Measurements from ENCODE around the gene MRFAP1. TPM values are rescaled to one million over a fixed set of nuclear protein-coding genes. Genes with fewer than 3 reads are reported as not detected.

Gene MRFAP1
- total RNA-seq, 1 donor from 2014 or later = 93.8 TPM

GRCh38 chr4:6594341-6594740, 46.1 kb upstream of the MRFAP1 start:
- no peak overlapping the region for H3K4me3 Mint-ChIP-seq
- intact Hi-C loops (cut with micrococcal nuclease) = no loop called here
- H3K27ac Mint-ChIP-seq = no peak overlapping the region
- CTCF ChIA-PET = no interaction called here
- DNase-seq (no peak), ATAC-seq (ENCODE audit: low read depth) (no peak)
- no peak for TF ChIP-seq CTCF (IDR thresholded peaks at IDR 0.05)
- H3K4me1 Mint-ChIP-seq = peaks cover 16% of the 10 kb centered on the region
- POLR2A ChIA-PET = no interaction called here
- no peaks in the 10 kb centered on the region for H3K9me3 Mint-ChIP-seq
- H3K36me3 Mint-ChIP-seq (ENCODE audit: low read depth) = peaks cover 66% of the 10 kb centered on the region
- no peaks in the 10 kb centered on the region for H3K27me3 Mint-ChIP-seq

- POLR2A ChIA-PET = no interaction called here
- CTCF ChIA-PET = no interaction called here
- no peak for TF ChIP-seq CTCF (IDR thresholded peaks at IDR 0.05)
- Mint-ChIP-seq H3K27ac (no peak overlapping the region), H3K27me3 (no peaks in the 10 kb centered on the region), H3K36me3 (ENCODE audit: low read depth) (peaks cover 65% of the 10 kb centered on the region), H3K4me3 (no peak overlapping the region), H3K9me3 (no peaks in the 10 kb centered on the region), H3K4me1 (peaks cover 14% of the 10 kb centered on the region)
- intact Hi-C loops (cut with micrococcal nuclease) = no loop called here
- DNase-seq (no peak), ATAC-seq (ENCODE audit: low read depth) (no peak)
Observed at GRCh38 chr4:6594826-6595355, 45.6 kb upstream of the MRFAP1 start.

- ChIA-PET POLR2A (no interaction called here), CTCF (no interaction called here)
- Mint-ChIP-seq H3K4me3 (no peak overlapping the region), H3K27ac (no peak overlapping the region), H3K4me1 (peaks cover 10% of the 10 kb centered on the region), H3K36me3 (ENCODE audit: low read depth) (peaks cover 71% of the 10 kb centered on the region), H3K9me3 (no peaks in the 10 kb centered on the region), H3K27me3 (no peaks in the 10 kb centered on the region)
- TF ChIP-seq CTCF (IDR thresholded peaks at IDR 0.05) = no peak
- ATAC-seq (ENCODE audit: low read depth) = no peak
- intact Hi-C loops (cut with micrococcal nuclease) = no loop called here
- DNase-seq = no peak
Observed at GRCh38 chr4:6595897-6596537, 44.5 kb upstream of the MRFAP1 start.

GRCh38 chr4:6596948-6597347, 43.5 kb upstream of the MRFAP1 start:
- ATAC-seq (ENCODE audit: low read depth) = no peak
- no peak for TF ChIP-seq CTCF (IDR thresholded peaks at IDR 0.05)
- intact Hi-C loops (cut with micrococcal nuclease) = no loop called here
- no peak overlapping the region for H3K4me3 Mint-ChIP-seq
- H3K4me1 Mint-ChIP-seq = peaks cover 3% of the 10 kb centered on the region
- POLR2A ChIA-PET = no interaction called here
- H3K9me3 Mint-ChIP-seq = no peaks in the 10 kb centered on the region
- CTCF ChIA-PET = no interaction called here
- peaks cover 74% of the 10 kb centered on the region for H3K36me3 Mint-ChIP-seq (ENCODE audit: low read depth)
- H3K27ac Mint-ChIP-seq = no peak overlapping the region
- no peaks in the 10 kb centered on the region for H3K27me3 Mint-ChIP-seq
- DNase-seq = no peak

- ChIA-PET POLR2A (no interaction called here), CTCF (no interaction called here)
- no peak overlapping the region for H3K4me3 Mint-ChIP-seq
- no peak overlapping the region for H3K27ac Mint-ChIP-seq
- H3K9me3 Mint-ChIP-seq = no peaks in the 10 kb centered on the region
- no peak for TF ChIP-seq CTCF (IDR thresholded peaks at IDR 0.05)
- peaks cover 3% of the 10 kb centered on the region for H3K4me1 Mint-ChIP-seq
- ATAC-seq (ENCODE audit: low read depth) (no peak), DNase-seq (no peak)
- intact Hi-C loops (cut with micrococcal nuclease) = no loop called here
- no peaks in the 10 kb centered on the region for H3K27me3 Mint-ChIP-seq
- peaks cover 76% of the 10 kb centered on the region for H3K36me3 Mint-ChIP-seq (ENCODE audit: low read depth)
Observed at GRCh38 chr4:6598127-6598526, 42.4 kb upstream of the MRFAP1 start.

All from activated B cell treated with CpG ODN at 0.5 μM for 24 hours (primary cell).